ENCODE measurements around the gene FNDC3B. TPM values are rescaled to one million over a fixed set of nuclear protein-coding genes. Genes with fewer than 3 reads are reported as not detected.

Gene FNDC3B
- total and polyA plus RNA-seq, 2 donors (not counting 3 experiments of a cell fraction or from before 2014, with no cell fraction given): 91.6 to 295 TPM

DNA sequence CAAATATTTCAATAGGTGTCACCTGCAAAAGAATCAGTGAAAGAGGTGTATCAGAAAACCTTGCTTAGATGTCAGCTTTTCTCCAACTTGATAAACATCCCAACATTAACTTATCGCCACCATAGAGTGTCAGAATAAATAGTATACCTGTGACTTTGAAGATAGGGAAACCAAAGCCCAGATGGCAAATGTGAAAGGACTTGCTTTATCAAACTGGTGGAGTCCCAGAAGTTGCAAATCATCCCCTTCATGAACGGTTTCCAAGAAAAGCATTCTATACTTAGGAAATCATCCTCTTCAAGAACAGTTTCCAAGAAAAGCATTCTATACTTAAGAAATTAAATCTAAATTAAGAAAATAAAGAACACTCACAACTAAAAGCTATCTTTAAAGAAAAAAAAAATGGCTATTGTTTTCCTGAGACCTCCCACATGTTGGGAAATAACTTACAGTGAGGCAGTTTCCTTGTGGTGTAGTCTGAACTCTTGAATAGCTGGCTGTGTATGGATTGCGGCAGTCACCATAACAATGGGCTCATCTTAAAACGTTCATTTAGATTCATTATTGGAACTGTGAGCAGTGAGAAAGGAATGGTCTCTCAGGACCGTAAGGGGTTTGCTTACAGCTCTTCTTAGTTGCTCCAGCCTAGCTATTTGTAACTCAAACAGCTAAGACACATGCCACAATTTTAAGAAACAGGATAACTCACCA, 352.4 kb downstream of the FNDC3B start:
- POLR2A ChIA-PET: interaction anchor here (0.6 kb wide), 1 partner anchor 9 kb away, joined by 4 read pairs; no protein-coding TSS in a partner anchor
- CTCF ChIA-PET: interaction anchor here (0.7 to 1.5 kb wide), 8 partner anchors 12 to 745 kb away, joined by 3 to 4 read pairs (median 3); no protein-coding TSS in a partner anchor
- dilution Hi-C loops (cut with MboI; ENCODE audit: extremely low pct_ligation_motif_present, low sequenced_read_pairs) (no loop called here), intact Hi-C loops (cut with micrococcal nuclease) (no loop called here)
- peaks cover 5 to 9% of the 10 kb centered on the region in 2 experiments for H3K36me3 ChIP-seq (ENCODE audit: control insufficient read depth in 2 of 2, extremely low read depth in 1 of 2, insufficient read depth in 2 of 2, low read length in 2 of 2)
- H3K4me3 ChIP-seq (replicated peaks in 1 of 3; ENCODE audit: insufficient read depth in 1 of 3, low read depth in 1 of 3, low read length in 3 of 3): no peak overlapping the region
- H3K27me3 ChIP-seq (ENCODE audit: control insufficient read depth in 2 of 2, insufficient read depth in 2 of 2, low read length in 2 of 2): no peaks in the 10 kb centered on the region
- H4K20me1 ChIP-seq (replicated peaks; ENCODE audit: control insufficient read depth, extremely low read depth, insufficient read depth, low read length): no peaks in the 10 kb centered on the region
- no peak for TF ChIP-seq FOS (IDR thresholded peaks at IDR 0.05; ENCODE audit: borderline replicate concordance, insufficient read depth, low read length)
- no peak for TF ChIP-seq POLR2AphosphoS5 (IDR thresholded peaks at IDR 0.05; ENCODE audit: insufficient read depth, low read depth, low read length)
- TF ChIP-seq MAX (IDR thresholded peaks at IDR 0.05; ENCODE audit: insufficient read depth, insufficient read length): no peak
- no peak for TF ChIP-seq JUN (IDR thresholded peaks at IDR 0.05; ENCODE audit: borderline replicate concordance, insufficient read depth, insufficient read length, low read depth)
- TF ChIP-seq CTCF (IDR thresholded peaks at IDR 0.05; ENCODE audit: extremely low read depth in 1 of 2, insufficient read depth in 1 of 2, low read depth in 1 of 2, low read length in 2 of 2): no peak
- no peak for TF ChIP-seq POLR2A (IDR thresholded peaks at IDR 0.05; ENCODE audit: low read depth, low read length)
- no peak for TF ChIP-seq GATA2 (IDR thresholded peaks at IDR 0.05; ENCODE audit: insufficient read depth, insufficient read length, low read depth, low read length)
- TF ChIP-seq MYC (IDR thresholded peaks at IDR 0.05; ENCODE audit: low read depth, low read length): no peak
- TF ChIP-seq EZH2 (IDR thresholded peaks at IDR 0.05; ENCODE audit: borderline replicate concordance, low read depth, low read length, severe bottlenecking): no peak
- no peak overlapping the region for H3K27ac ChIP-seq (ENCODE audit: insufficient read depth, low read depth, low read length)
- FAIRE-seq (no peak), DNase-seq (ENCODE audit: low read depth, low spot score) (peak; percentile 72)
- no peak overlapping the region for H3K9ac ChIP-seq (replicated peaks; ENCODE audit: extremely low read depth, insufficient read depth, low read length)
- no peaks in the 10 kb centered on the region for H3K9me3 ChIP-seq (replicated peaks; ENCODE audit: control insufficient read depth, insufficient read depth, low read length)
- H3K79me2 ChIP-seq (ENCODE audit: control insufficient read depth, insufficient read depth, low read length): no peaks in the 10 kb centered on the region
- BruUV-seq (replicated peaks): no TSS peak
- no peaks in the 10 kb centered on the region for H3K9me1 ChIP-seq (replicated peaks; ENCODE audit: control insufficient read depth, extremely low read depth, insufficient read depth, low read length)
- no peak overlapping the region for H3K4me2 ChIP-seq (ENCODE audit: insufficient read depth, low read length)
- H3K4me1 ChIP-seq (ENCODE audit: control insufficient read depth, extremely low read depth, insufficient read depth, low read length): no peaks in the 10 kb centered on the region
- H2AFZ ChIP-seq (ENCODE audit: low read depth, low read length): no peak overlapping the region
